Femur (tissue), 1 donor: ENCODE measurements around the gene ETFRF1.
A peak's percentile ranks its signal among the peaks of the same experiment; 100 is the strongest.

Source experiments
- DNase-seq: peaks from one replicate; pipeline ENCODE4 v3.0.0-alpha.2; 2017

The ETFRF1 gene

GRCh38 chr12:25236190-25236589 lies 41.2 kb downstream of the ETFRF1 start:
- no peak for DNase-seq

GRCh38 chr12:25236626-25237025 lies 41.6 kb downstream of the ETFRF1 start:
- no peak for DNase-seq

- no peak for DNase-seq
Measured at GRCh38 chr12:25241167-25242020, 46.4 kb downstream of the ETFRF1 start.

GRCh38 chr12:25242981-25243679 lies 48.1 kb downstream of the ETFRF1 start:
- no peak for DNase-seq

GRCh38 chr12:25243680-25243990 lies 48.6 kb downstream of the ETFRF1 start:
- no peak for DNase-seq

GRCh38 chr12:25245491-25245890 lies 50.5 kb downstream of the ETFRF1 start:
- no peak for DNase-seq

GRCh38 chr12:25248137-25248536 lies 53.1 kb downstream of the ETFRF1 start:
- no peak for DNase-seq

- DNase-seq = no peak
Measured at GRCh38 chr12:25248732-25249131, 53.7 kb downstream of the ETFRF1 start.

- peak; percentile 77 for DNase-seq
Measured at GRCh38 chr12:25249931-25250738, 55.1 kb downstream of the ETFRF1 start.

- DNase-seq = peak; percentile 98
Measured at GRCh38 chr12:25250744-25251730, 56.0 kb downstream of the ETFRF1 start, which contains the start of gene KRAS. Gene KRAS, minus strand, starts transcription at chr12:25250929.

- no peak for DNase-seq
Measured at GRCh38 chr12:25251769-25252168, 56.7 kb downstream of the ETFRF1 start.

- DNase-seq = no peak
Measured at GRCh38 chr12:25252946-25253345, 57.9 kb downstream of the ETFRF1 start.

GRCh38 chr12:25253371-25254068 lies 58.5 kb downstream of the ETFRF1 start:
- DNase-seq = no peak

- DNase-seq = no peak
Measured at GRCh38 chr12:25254271-25254880, 59.3 kb downstream of the ETFRF1 start.
